HFFc6 (cell line): ENCODE measurements around the gene TMEM121. TPM values are rescaled to one million over a fixed set of nuclear protein-coding genes. Genes with fewer than 3 reads are reported as not detected.

Experiments
- DNase-seq: peaks from one replicate; pipeline ENCODE4 v3.0.0-alpha.2; 2018
- H3K27ac Mint-ChIP-seq: 2 replicates; pipeline ENCODE4 v1.8.0; 2020; ENCODE audit warnings: mild to moderate bottlenecking, mixed read lengths
- H3K27me3 Mint-ChIP-seq: 2 replicates; pipeline ENCODE4 v1.8.0; 2021; ENCODE audit warnings: mild to moderate bottlenecking, moderate library complexity, mixed read lengths; ENCODE audit not compliant: insufficient read depth
- H3K36me3 Mint-ChIP-seq: 2 replicates; pipeline ENCODE4 v1.8.0; 2021; ENCODE audit warnings: low read depth, mixed read lengths
- H3K4me1 Mint-ChIP-seq: 2 replicates; pipeline ENCODE4 v1.8.0; 2020; ENCODE audit warnings: low read depth, mixed read lengths
- H3K4me3 Mint-ChIP-seq: 2 replicates; pipeline ENCODE4 v1.8.0; 2020; ENCODE audit warnings: mild to moderate bottlenecking, moderate library complexity, mixed read lengths
- H3K9me3 Mint-ChIP-seq: 2 replicates; pipeline ENCODE4 v1.8.0; 2020; ENCODE audit warnings: mild to moderate bottlenecking, mixed read lengths
- total RNA-seq, 6 experiments: library from RNA; stranded (reverse); fragmentation: NEBNext Ultra II Directional; extraction: Animal tissue kit (Norgen Biotek cat#: 25700); gene quantifications; 2 replicates in 1 of 6; 3 replicates in 5 of 6; pipeline ENCODE4 v1.2.3, GENCODE V29; 2021
- TF ChIP-seq, protein P1 (sequence below): fragments of 200-600 bp; sonication (generic); IDR thresholded peaks from 2 replicates; pipeline ENCODE4 v1.5.0; 2021; ENCODE audit warnings: antibody characterized with exemption, mild to moderate bottlenecking

TMEM121 gene
- total RNA-seq, 6 experiments from 2014 or later = 3.0 to 4.2 (median 3.4) TPM

DNA sequence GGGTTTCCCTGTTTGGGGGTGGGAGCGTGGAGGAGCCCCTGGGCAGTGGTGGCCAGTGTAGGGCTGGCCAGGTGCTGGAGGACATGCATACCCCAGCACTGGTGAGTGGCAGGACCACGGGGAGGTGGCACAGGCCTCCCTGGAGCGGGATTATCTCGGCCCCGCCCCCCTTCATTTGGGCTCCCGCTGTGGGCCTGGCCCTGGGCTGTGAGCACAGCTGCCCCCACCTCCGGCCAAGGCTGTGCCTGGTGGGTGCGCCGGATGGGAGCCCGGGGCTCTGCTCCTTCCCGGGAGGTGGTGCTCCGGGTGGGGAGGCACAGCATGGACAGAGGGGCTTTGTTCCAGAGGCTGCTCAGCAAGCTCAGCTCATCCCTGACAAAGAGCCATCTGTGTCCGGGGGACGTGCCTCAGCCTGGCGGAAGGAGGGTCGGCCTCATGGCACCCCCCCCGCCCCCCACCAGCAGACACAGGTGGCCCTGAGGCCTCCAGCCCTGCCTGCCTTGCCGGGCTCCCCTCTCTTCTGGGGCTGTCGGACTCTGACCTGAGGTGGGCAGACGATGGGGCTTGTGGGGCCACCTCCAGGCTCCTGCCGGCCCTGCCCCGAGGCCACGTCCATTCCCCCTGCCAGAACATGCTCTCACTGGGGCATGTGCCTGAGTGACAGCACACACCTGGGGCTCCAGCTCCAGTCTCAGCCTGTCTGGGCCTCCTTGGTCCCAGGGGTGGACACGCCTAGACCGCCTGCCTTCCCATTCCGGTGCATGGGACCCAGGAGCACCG, 26.9 kb upstream of the TMEM121 start:
- Mint-ChIP-seq H3K4me3 (no peak overlapping the region), H3K27me3 (peaks cover 4% of the 10 kb centered on the region), H3K4me1 (no peaks in the 10 kb centered on the region), H3K27ac (no peak overlapping the region), H3K36me3 (no peaks in the 10 kb centered on the region), H3K9me3 (no peaks in the 10 kb centered on the region)
- no peak for DNase-seq
- TF ChIP-seq, protein P1, sequence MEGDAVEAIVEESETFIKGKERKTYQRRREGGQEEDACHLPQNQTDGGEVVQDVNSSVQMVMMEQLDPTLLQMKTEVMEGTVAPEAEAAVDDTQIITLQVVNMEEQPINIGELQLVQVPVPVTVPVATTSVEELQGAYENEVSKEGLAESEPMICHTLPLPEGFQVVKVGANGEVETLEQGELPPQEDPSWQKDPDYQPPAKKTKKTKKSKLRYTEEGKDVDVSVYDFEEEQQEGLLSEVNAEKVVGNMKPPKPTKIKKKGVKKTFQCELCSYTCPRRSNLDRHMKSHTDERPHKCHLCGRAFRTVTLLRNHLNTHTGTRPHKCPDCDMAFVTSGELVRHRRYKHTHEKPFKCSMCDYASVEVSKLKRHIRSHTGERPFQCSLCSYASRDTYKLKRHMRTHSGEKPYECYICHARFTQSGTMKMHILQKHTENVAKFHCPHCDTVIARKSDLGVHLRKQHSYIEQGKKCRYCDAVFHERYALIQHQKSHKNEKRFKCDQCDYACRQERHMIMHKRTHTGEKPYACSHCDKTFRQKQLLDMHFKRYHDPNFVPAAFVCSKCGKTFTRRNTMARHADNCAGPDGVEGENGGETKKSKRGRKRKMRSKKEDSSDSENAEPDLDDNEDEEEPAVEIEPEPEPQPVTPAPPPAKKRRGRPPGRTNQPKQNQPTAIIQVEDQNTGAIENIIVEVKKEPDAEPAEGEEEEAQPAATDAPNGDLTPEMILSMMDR = no peak

DNA sequence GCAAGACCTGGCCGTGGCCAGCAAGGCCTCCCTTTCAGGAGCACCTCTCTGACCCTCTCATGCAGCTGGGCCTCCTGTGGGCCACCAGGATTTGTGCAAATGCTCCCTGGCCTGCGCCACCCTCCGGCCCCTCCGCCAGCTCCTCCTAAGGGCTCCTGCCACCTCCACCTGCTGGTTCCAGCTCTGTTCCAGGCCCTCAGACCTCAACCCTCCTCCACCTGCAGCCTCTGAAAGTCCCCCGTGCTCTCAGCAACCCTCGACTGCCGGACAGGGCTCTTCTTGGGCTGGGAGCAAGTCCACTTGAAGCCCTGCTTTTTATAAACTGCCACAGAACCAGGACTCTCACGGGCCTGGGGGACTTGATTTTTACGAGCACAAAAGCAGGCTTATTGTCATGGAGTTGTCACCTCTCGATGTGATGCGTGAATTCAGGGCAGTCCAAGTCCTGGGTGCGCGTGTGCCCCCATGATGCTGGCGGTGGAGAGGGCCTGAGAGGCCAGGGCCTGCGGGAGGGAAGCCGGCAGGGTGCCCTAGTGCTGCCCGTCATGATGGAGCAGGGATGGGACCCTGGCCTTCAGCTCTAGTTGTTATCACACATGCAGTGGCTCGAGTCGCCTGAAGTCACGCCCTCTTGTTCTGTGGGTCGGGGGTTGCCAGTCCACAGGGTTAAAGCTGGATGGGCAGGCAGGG, 26.2 kb upstream of the TMEM121 start:
- TF ChIP-seq, protein P1 = no peak
- DNase-seq = no peak
- Mint-ChIP-seq H3K27me3 (peaks cover 4% of the 10 kb centered on the region), H3K4me3 (no peak overlapping the region), H3K27ac (no peak overlapping the region), H3K4me1 (no peaks in the 10 kb centered on the region), H3K9me3 (no peaks in the 10 kb centered on the region), H3K36me3 (no peaks in the 10 kb centered on the region)

DNA sequence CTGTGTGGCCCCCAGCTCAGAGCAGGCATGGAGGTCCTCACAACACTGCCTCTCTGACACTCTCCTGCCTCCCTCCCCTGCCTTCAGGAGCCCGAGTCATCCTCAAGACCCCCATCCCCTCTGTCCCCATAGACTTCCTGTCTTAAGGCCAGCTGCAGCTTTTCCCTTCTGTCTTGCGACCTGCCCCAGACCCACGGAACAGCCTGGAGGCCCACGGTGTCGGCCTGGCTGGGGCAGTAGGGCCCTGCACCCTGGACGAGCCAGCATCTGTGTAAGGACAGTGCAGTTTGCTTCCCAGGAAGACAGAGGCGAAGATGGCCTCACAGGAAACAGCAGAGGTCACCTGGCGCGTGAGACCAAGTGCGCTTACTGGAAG, 25.7 kb upstream of the TMEM121 start:
- H3K27me3 Mint-ChIP-seq = peaks cover 4% of the 10 kb centered on the region
- no peaks in the 10 kb centered on the region for H3K36me3 Mint-ChIP-seq
- TF ChIP-seq, protein P1 = no peak
- no peak for DNase-seq
- H3K4me3 Mint-ChIP-seq = no peak overlapping the region
- H3K9me3 Mint-ChIP-seq = no peaks in the 10 kb centered on the region
- H3K27ac Mint-ChIP-seq = no peak overlapping the region
- no peaks in the 10 kb centered on the region for H3K4me1 Mint-ChIP-seq

DNA sequence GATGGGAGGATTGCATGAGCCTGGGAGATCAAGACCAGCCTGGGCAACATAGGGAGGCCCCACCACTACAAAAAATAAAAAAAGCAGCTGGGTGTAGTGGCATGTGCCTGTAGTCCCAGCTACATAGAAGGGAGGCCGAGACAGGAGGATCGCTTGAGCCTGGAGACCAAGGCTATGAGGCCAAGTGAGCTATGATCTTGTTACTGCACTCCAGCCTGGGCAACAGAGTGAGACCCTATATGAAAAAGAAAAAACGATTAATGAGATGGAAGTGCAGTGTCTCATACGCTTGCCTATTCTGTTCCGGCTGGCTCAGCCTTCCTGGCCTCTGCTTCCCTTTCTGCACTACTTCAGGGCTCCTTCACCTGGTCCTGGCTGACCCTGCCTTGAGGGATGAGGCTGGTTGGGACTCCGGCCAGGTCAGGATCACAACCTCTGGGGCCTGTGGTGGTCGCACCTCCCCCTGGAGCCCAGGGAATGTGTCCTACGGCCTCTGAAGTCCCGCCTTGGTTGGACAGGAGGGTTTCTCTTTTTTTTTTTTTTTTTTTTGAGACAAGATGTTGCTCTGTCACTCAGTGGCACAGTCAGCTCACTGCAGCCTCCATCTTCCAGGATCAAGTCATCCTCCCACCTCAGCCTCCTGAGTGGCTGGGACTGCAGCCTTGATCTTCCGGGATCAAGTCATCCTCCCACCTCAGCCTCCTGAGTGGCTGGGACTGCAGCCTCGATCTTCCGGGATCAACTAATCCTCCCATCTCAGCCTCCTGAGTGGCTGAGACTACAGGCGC, 24.7 kb upstream of the TMEM121 start:
- peaks cover 4% of the 10 kb centered on the region for H3K27me3 Mint-ChIP-seq
- DNase-seq = no peak
- TF ChIP-seq, protein P1 = no peak
- no peaks in the 10 kb centered on the region for H3K36me3 Mint-ChIP-seq
- no peaks in the 10 kb centered on the region for H3K4me1 Mint-ChIP-seq
- H3K9me3 Mint-ChIP-seq = no peaks in the 10 kb centered on the region
- H3K4me3 Mint-ChIP-seq = no peak overlapping the region
- no peak overlapping the region for H3K27ac Mint-ChIP-seq

DNA sequence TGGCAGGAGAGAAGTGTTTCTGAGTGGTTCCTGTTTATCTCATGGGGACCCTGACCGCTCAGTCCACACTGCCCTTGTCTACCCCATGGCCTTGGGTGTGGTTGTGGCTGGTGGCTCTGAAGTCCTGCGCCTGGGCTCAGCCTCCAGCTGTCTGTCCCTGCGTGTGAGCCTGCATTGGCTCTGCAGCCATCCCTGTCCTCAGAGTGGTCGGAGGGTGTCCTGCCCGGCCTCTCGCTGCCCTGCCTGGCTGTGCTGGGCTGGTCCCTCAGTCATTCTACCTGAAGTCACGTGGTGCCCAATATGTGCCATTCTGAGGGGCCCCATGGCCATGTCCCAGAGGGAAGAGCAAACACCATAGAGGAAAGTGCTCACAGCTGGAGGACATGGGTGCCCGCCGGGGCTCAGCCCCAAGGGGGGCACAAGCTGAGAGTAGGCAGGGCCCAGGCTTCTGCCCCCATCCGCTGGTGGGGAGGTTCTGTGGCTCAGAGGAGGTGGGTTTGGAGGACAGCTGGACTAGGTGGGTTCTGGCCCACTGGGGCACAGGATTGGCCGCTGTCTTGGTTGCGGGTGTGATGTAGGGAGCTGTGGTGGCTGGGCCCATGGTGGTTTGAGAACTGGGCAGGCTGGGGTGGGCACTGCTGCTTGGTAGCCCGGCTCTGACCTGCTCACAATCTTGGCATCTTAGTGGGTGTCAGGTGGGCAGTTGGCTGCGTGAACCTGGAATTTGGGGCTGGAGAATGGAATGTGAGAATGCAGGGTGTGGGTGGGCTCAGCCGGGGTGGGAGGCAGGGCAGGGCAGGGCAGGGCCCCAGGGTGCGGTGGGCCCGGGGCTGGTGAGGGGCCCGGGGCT, 23.7 kb upstream of the TMEM121 start:
- Mint-ChIP-seq H3K4me1 (no peaks in the 10 kb centered on the region), H3K9me3 (no peaks in the 10 kb centered on the region), H3K27ac (no peak overlapping the region; the same call in 1 of the 2 replicates), H3K27me3 (peaks cover 8% of the 10 kb centered on the region), H3K4me3 (no peak overlapping the region), H3K36me3 (no peaks in the 10 kb centered on the region)
- DNase-seq = no peak
- TF ChIP-seq, protein P1 = no peak
